Activated naive CD4-positive, alpha-beta T cell treated with anti-CD3 and anti-CD28 coated beads, Interleukin-2, amount 10 ng/mL, durations not matched to agents 7 days and 5 days (primary cell): Measurements from ENCODE around the gene DENND4B.
A peak's percentile ranks its signal among the peaks of the same experiment; 100 is the strongest.

Source experiments
- CTCF ChIA-PET: fragments of 350-600 bp; sonication (Branson Sonifier 250); formaldehyde crosslinking; loops from one replicate; lab custom pipeline; 2021; ENCODE audit warnings: antibody characterized with exemption; lab: Charles Lee
- DNase-seq: peaks from one replicate; pipeline ENCODE4 v3.0.0-alpha.2; 2020
- H3K27ac Mint-ChIP-seq: one replicate; pipeline ENCODE4 v1.8.0; 2021; ENCODE audit warnings: mild to moderate bottlenecking, moderate library complexity, mixed read lengths
- H3K27me3 Mint-ChIP-seq: one replicate; pipeline ENCODE4 v1.8.0; 2021; ENCODE audit warnings: mild to moderate bottlenecking, mixed read lengths
- H3K36me3 Mint-ChIP-seq: one replicate; pipeline ENCODE4 v1.8.0; 2021; ENCODE audit warnings: mixed read lengths
- H3K4me1 Mint-ChIP-seq: one replicate; pipeline ENCODE4 v1.8.0; 2021; ENCODE audit warnings: mixed read lengths
- H3K4me3 Mint-ChIP-seq: one replicate; pipeline ENCODE4 v1.8.0; 2021; ENCODE audit warnings: mild to moderate bottlenecking, moderate library complexity, mixed read lengths
- H3K9me3 Mint-ChIP-seq: one replicate; pipeline ENCODE4 v1.8.0; 2021; ENCODE audit warnings: mixed read lengths

The DENND4B gene

GRCh38 chr1:153933955-153934354 lies 12.6 kb downstream of the DENND4B start:
- CTCF ChIA-PET = no interaction called here
- Mint-ChIP-seq H3K9me3 (no peaks in the 10 kb centered on the region), H3K4me3 (no peak overlapping the region), H3K27ac (no peak overlapping the region), H3K4me1 (peaks cover under 1% of the 10 kb centered on the region), H3K36me3 (peaks cover 66% of the 10 kb centered on the region), H3K27me3 (no peaks in the 10 kb centered on the region)
- no peak for DNase-seq

GRCh38 chr1:153933430-153933829 lies 13.1 kb downstream of the DENND4B start:
- CTCF ChIA-PET = no interaction called here
- Mint-ChIP-seq H3K4me1 (peaks cover 5% of the 10 kb centered on the region), H3K36me3 (peaks cover 63% of the 10 kb centered on the region), H3K27ac (no peak overlapping the region), H3K4me3 (no peak overlapping the region), H3K9me3 (no peaks in the 10 kb centered on the region), H3K27me3 (no peaks in the 10 kb centered on the region)
- DNase-seq = peak; percentile 11

DNA sequence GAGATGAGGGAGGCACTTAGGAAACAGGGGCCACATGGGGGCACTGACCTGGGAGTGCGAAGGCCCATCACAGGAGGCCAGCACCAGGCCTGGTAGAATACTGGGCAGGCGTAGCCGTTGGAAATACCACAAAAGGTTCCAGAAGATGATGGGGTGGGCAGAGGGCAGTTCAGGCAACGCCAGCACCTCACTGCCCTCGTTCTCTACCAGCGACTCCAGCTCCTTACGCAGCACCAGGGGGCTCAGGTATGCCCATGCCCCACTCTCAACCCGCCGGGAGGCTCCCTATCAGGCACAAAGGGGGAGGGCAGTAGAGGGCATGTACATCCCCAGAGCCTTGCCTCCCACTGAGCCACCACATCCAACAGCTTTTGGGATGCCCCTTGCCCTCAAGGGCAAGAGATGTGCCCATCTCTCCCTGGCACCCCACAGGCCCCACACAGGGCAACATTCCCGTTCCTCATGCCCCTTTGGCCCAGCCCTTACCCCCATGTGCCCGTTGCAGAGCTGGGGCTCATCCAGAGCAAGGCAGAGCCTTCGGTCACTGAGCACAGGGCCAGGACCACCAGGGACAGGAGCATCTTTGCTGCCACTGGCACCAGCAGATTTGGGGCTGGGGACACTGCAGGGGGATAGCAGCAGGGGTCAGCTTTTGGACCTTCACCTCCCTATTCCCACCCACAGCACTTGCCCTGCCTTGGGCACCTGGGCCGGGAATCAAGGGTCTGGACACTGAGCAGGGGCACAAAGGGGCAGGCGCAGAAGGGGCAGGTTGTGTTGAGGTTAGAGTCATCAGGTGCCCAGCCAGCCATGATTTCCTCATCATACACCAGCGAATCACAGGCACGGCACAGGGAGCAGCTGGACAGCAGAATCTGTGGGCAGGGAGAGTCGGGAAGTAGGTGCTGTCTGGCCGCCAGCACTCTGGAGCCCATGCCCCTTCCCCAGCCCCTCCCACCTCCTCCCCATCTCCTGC lies 14.1 kb downstream of the DENND4B start:
- no peak overlapping the region for H3K27ac Mint-ChIP-seq
- peaks cover 10% of the 10 kb centered on the region for H3K4me1 Mint-ChIP-seq
- no peaks in the 10 kb centered on the region for H3K27me3 Mint-ChIP-seq
- no peaks in the 10 kb centered on the region for H3K9me3 Mint-ChIP-seq
- CTCF ChIA-PET = interaction anchor here (1.2 kb wide), 1 partner anchor 12 kb away, joined by 3 read pairs; no protein-coding TSS in a partner anchor
- no peak overlapping the region for H3K4me3 Mint-ChIP-seq
- peak; percentile 14 for DNase-seq
- H3K36me3 Mint-ChIP-seq = peaks cover 58% of the 10 kb centered on the region

DNA sequence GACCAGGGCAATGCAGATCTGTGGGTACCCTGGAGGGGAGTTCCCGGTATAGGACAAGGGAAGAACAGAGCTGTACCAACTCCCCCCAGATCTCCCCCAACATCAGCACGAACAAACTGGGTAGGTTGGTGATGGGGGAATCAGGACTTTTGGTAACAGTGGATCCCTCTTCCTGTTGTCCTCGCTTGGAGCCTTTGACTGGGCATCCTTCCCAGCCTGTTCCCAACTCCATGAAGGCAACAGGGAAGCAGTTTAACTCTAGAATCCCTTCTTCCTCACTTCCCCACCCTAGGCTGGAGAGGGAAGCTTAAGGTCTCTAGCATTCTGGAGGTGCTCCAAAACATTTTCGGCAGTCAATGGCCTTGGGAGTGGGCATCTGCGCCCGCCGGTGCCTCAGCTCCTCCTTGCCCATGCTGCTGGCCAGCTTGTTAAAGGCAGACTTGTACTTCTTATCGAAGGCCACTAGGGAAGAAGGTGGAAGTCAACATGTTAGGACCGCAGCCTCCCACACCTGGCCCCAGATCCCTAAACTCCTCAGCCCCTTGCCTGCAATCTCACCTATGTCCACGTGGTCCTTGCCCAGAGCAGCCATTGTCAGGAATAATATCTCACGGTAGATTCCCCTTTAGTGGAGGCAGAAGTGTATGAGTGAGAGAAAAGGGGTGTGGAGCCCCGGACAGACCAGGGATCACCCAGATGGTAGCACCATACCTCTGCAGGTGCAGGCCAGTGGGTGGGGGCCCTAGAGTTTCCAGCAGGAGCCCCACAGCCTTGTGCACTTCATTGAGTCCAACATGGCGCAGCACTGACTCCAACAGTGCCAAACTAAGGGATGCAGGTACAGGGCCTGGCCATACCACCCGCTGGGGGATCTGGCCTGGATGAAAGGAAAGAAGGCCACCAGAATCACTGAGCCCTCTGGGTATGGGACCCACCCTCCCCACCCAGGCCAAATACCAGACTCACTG lies 16.3 kb downstream of the DENND4B start:
- Mint-ChIP-seq H3K27me3 (no peaks in the 10 kb centered on the region), H3K9me3 (no peaks in the 10 kb centered on the region), H3K36me3 (peaks cover 37% of the 10 kb centered on the region), H3K4me1 (peaks cover 17% of the 10 kb centered on the region), H3K27ac (peak overlapping the region; percentile 14), H3K4me3 (no peak overlapping the region)
- CTCF ChIA-PET = no interaction called here
- DNase-seq = no peak

- no peaks in the 10 kb centered on the region for H3K27me3 Mint-ChIP-seq
- no peak overlapping the region for H3K4me3 Mint-ChIP-seq
- DNase-seq = no peak
- no peak overlapping the region for H3K27ac Mint-ChIP-seq
- CTCF ChIA-PET = no interaction called here
- peaks cover 29% of the 10 kb centered on the region for H3K36me3 Mint-ChIP-seq
- H3K4me1 Mint-ChIP-seq = peaks cover 19% of the 10 kb centered on the region
- no peaks in the 10 kb centered on the region for H3K9me3 Mint-ChIP-seq
These were observed 17.1 kb downstream of the DENND4B start for GRCh38 chr1:153929426-153929825.

DNA sequence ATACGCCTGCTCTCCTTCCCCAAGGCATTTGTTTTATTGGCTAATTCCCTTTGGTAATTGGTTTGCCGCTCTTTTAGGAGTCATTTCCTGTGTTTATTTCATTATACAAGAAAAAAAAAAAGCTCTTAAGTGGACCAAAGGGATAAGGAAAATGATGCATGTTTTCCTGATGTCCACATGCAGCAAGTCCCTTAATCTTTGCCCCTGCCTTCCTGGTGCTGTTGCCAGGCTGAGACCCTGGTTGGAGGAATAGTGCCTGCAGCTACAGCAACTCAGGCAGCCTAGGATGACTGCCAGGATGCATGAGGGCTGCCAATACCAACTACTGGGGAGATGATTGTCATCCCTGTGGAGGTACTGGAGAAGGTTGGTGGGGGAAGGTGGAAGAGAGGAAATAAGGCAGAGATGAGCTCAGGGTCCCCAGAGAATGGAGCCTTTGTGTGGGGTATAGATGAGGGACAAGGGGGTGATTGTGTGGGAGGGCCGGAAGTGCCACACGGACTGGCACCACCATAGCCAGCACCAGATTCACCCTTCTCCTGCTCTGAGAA lies 17.7 kb downstream of the DENND4B start:
- DNase-seq = no peak
- H3K27me3 Mint-ChIP-seq = no peaks in the 10 kb centered on the region
- peaks cover 25% of the 10 kb centered on the region for H3K4me1 Mint-ChIP-seq
- CTCF ChIA-PET = no interaction called here
- H3K9me3 Mint-ChIP-seq = no peaks in the 10 kb centered on the region
- no peak overlapping the region for H3K4me3 Mint-ChIP-seq
- H3K27ac Mint-ChIP-seq = peak overlapping the region; percentile 45
- H3K36me3 Mint-ChIP-seq = peaks cover 25% of the 10 kb centered on the region

GRCh38 chr1:153928245-153928644 lies 18.3 kb downstream of the DENND4B start:
- peaks cover under 1% of the 10 kb centered on the region for H3K27me3 Mint-ChIP-seq
- H3K4me1 Mint-ChIP-seq = peaks cover 27% of the 10 kb centered on the region
- CTCF ChIA-PET = no interaction called here
- H3K36me3 Mint-ChIP-seq = peaks cover 23% of the 10 kb centered on the region
- no peak for DNase-seq
- H3K27ac Mint-ChIP-seq = peak overlapping the region; percentile 64
- H3K9me3 Mint-ChIP-seq = no peaks in the 10 kb centered on the region
- H3K4me3 Mint-ChIP-seq = no peak overlapping the region

DNA sequence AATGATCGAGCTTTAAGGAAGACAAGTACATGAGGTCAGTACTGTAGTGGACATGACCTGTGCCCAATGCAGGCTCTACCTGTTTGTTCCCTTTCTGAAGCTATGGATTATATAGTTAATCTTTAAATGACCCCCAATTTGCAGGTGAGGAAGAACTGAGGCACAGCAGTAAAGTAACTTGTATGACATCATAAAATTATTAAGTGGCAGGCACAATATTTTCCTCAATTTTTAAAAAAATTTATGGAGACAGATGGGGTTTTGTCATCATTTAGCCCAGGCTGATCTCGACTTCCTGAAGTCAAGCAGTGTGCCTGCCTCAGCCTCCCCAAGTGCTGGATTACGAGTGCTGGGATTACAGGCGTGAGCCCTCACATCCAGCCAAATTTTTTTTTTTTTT lies 20.1 kb downstream of the DENND4B start:
- Mint-ChIP-seq H3K9me3 (no peaks in the 10 kb centered on the region), H3K27ac (no peak overlapping the region), H3K4me3 (no peak overlapping the region), H3K4me1 (peaks cover 29% of the 10 kb centered on the region), H3K27me3 (peaks cover 6% of the 10 kb centered on the region), H3K36me3 (peaks cover 17% of the 10 kb centered on the region)
- DNase-seq = no peak
- CTCF ChIA-PET = no interaction called here

DNA sequence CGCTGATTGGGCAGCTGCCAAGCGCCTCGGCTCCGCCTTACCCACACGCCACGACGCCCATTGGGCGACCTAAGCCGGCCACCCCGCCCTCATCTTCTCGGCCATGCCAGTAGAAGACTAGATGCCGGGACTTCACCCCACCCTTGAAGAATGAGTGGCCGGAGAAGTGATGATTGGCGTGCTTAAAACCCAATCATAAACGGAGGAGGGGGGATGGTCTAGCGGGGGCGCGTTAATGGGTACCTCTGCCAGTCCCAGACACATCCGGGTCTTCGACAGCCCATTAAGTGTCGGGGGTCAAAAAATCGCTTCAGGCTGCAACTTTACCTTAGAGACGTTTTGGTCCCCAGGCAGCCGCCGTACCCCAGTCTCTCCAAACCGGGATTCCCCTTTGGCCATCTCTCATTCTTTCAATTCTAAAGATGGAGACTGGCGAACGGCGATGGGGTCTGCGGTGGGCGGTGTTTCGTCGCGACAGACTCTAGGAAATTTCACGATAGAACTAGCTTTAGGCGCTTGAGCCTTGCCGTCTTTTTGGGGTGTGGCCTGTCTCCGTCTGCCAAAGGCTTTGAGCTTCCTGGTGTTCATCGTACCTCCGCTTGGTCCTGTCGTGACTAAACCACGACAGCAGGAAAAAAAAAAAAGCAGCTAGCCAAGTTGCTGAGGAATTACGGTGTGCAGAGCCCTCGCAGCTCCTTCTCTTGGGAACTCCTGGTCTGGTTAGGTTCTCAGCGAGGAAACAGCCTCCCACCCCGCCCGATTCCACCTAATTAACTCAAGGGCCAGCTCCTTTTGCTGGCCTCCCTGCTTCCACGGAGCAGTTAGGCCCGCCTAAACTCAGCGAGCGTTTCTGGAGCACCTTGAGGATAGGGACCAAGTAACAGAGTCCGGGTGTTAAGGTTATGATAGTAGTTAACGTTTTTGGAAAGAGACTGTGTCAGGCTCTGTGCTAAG lies 23.3 kb downstream of the DENND4B start, which contains the start of gene GATAD2B:
TSS of gene GATAD2B (minus strand) at position 1 of the 954 bp plus-strand sequence. CDS start 94,625 bp downstream, outside the sequence.
- Mint-ChIP-seq H3K9me3 (no peaks in the 10 kb centered on the region), H3K4me1 (peaks cover 50% of the 10 kb centered on the region)

GRCh38 chr1:153922076-153922971 lies 24.2 kb downstream of the DENND4B start:
- Mint-ChIP-seq H3K9me3 (no peaks in the 10 kb centered on the region), H3K4me3 (peak overlapping the region; percentile 82), H3K27ac (peak overlapping the region; percentile 96), H3K36me3 (peaks cover 17% of the 10 kb centered on the region), H3K4me1 (peaks cover 54% of the 10 kb centered on the region), H3K27me3 (peaks cover 6% of the 10 kb centered on the region)
- peak; percentile 75 for DNase-seq
- CTCF ChIA-PET = interaction anchor here (0.5 to 4.7 kb wide), 12 partner anchors 11 to 125 kb away, joined by 3 to 23 read pairs (median 4); partner anchors contain the start of genes DENND4B and RAB13

More for the DNA sequence above, 23.3 kb downstream of the DENND4B start, which contains the start of gene GATAD2B:
- peak within 1 kb of the TSS; percentile 82 for H3K4me3 Mint-ChIP-seq
- peak; percentile 99 for DNase-seq
- peak within 1 kb of the TSS; percentile 96 for H3K27ac Mint-ChIP-seq
- H3K36me3 Mint-ChIP-seq = peaks cover 10% of the 10 kb centered on the region
- CTCF ChIA-PET = interaction anchor here (0.5 to 4.7 kb wide), 8 partner anchors 17 to 125 kb away, joined by 3 to 23 read pairs (median 4); partner anchors contain the start of genes DENND4B and RAB13
- H3K27me3 Mint-ChIP-seq = peaks cover 6% of the 10 kb centered on the region

- Mint-ChIP-seq H3K27ac (peak overlapping the region; percentile 89), H3K9me3 (no peaks in the 10 kb centered on the region), H3K36me3 (peaks cover 17% of the 10 kb centered on the region), H3K27me3 (peaks cover 6% of the 10 kb centered on the region), H3K4me1 (peaks cover 54% of the 10 kb centered on the region), H3K4me3 (peak overlapping the region; percentile 82)
- DNase-seq = no peak
- CTCF ChIA-PET = interaction anchor here (0.6 to 4.7 kb wide), 8 partner anchors 11 to 125 kb away, joined by 3 to 23 read pairs (median 6); partner anchors contain the start of genes DENND4B and RAB13
These were observed 24.8 kb downstream of the DENND4B start for GRCh38 chr1:153921803-153922075.
